Upper lobe of left lung (tissue), 4 donors: ENCODE measurements around the gene PTPRM.

Source experiments
- CTCF ChIP-seq, 6 experiments: fragments of 450-650 bp in 4 of 6; fragments of 200-600 bp in 2 of 6; sonication (generic) in 2 of 6; IDR thresholded peaks; one replicate each; pipeline ENCODE4 v1.5.1; 2016 to 2019; ENCODE audit warnings: antibody characterized with exemption in 6 of 6
- EP300 ChIP-seq, 4 donors: sonication (generic); formaldehyde crosslinking; IDR thresholded peaks; one replicate each; pipeline ENCODE4 v1.5.1; 2017; ENCODE audit warnings: antibody characterized with exemption in 4 of 4, control low read depth in 2 of 4
- POLR2A ChIP-seq, 4 donors: fragments of 450-650 bp; IDR thresholded peaks; one replicate each; pipeline ENCODE4 v1.5.1; 2016 to 2017; ENCODE audit warnings: antibody characterized with exemption in 4 of 4, mild to moderate bottlenecking in 2 of 4

GRCh38 chr18:8231316-8231715, 664.2 kb downstream of the PTPRM start:
- TF ChIP-seq POLR2A (IDR thresholded peaks at IDR 0.05) (no peak), EP300 (IDR thresholded peaks at IDR 0.05) (no peak), CTCF (IDR thresholded peaks at IDR 0.05) (no peak)
